HepG2 (cell line): ENCODE data around the gene USP10. TPM values are rescaled to one million over a fixed set of nuclear protein-coding genes. Genes with fewer than 3 reads are reported as not detected.
A peak's percentile ranks its signal among the peaks of the same experiment; 100 is the strongest.

Experiments
- ATAC-seq: fragments of 200-7000 bp; cut with Tn5 transposase; 3 replicates; pipeline ENCODE4 v1.9.1; 2020; ENCODE audit warnings: mild to moderate bottlenecking, moderate library complexity
- BruUV-seq: library from RNA; stranded (reverse); fragments of 400-500 nt; replicated peaks from 2 replicates; lab custom pipeline; 2021; lab: Mats Ljungman, UMichigan
- CTCF ChIA-PET: fragments of 300-600 bp; formaldehyde crosslinking; extraction: SDS; loops from one replicate; lab custom pipeline; 2021; ENCODE audit warnings: low total read pairs, inconsistent platforms, low intra/inter-chr PET ratio; lab: Yijun Ruan, JAX
- POLR2A ChIA-PET: fragments of 350-600 bp; sonication (Branson Sonifier 250); formaldehyde crosslinking; loops from one replicate; lab custom pipeline; 2020; ENCODE audit warnings: antibody characterized with exemption, inconsistent platforms; lab: Yijun Ruan, JAX
- DNase-seq: peaks from one replicate; pipeline ENCODE4 v3.0.0-alpha.2; 2015; ENCODE audit warnings: low spot score
- FAIRE-seq: peaks from 3 replicates; lab custom pipeline; 2011; peaks lifted over from hg19 to GRCh38; lab: Jason Lieb, UNC
- H2AFZ ChIP-seq: one replicate; pipeline ENCODE4 v1.6.1; 2011; ENCODE audit warnings: low read length, inconsistent platforms
- H3K27ac ChIP-seq: fragments of 300-600 bp; 3 replicates; pipeline ENCODE4 v1.8.0; 2011; ENCODE audit warnings: mixed run types, mild to moderate bottlenecking, mixed read lengths, low read length, inconsistent platforms; ENCODE audit not compliant: insufficient read depth; ENCODE audit errors: extremely low read length
- H3K27me3 ChIP-seq, 2 experiments: fragments of 200-600 bp in 1 of 2; 2 replicates in 1 of 2; 3 replicates in 1 of 2; pipeline versions ENCODE4 v1.6.0 to v1.8.0; 2011; ENCODE audit warnings: low read length in 2 of 2, mild to moderate bottlenecking in 2 of 2, moderate library complexity in 2 of 2, inconsistent platforms in 1 of 2; ENCODE audit not compliant: insufficient read depth in 2 of 2, control insufficient read depth in 1 of 2
- H3K36me3 ChIP-seq, 2 experiments: fragments of 200-600 bp in 1 of 2; replicated peaks in 1 of 2; 2 replicates in 1 of 2; 3 replicates in 1 of 2; pipeline versions ENCODE4 v1.5.1 to v1.8.0; 2011; ENCODE audit warnings: low read length in 2 of 2, inconsistent platforms in 1 of 2; ENCODE audit not compliant: insufficient read depth in 2 of 2, control insufficient read depth in 1 of 2
- H3K4me1 ChIP-seq: 2 replicates; pipeline ENCODE4 v1.5.1; 2012; ENCODE audit warnings: low read length, inconsistent platforms; ENCODE audit not compliant: insufficient read depth
- H3K4me2 ChIP-seq: 2 replicates; pipeline ENCODE4 v1.6.0; 2011; ENCODE audit warnings: low read depth, low read length, inconsistent platforms
- H3K4me3 ChIP-seq, 3 experiments: fragments of 200-600 bp in 1 of 3; sonication (generic), shearing (Covaris generic) in 1 of 3; replicated peaks in 1 of 3; 2 replicates each; pipeline ENCODE4 v1.5.1; 2011 to 2016; ENCODE audit warnings: low read length in 3 of 3, inconsistent platforms in 2 of 3, low read depth in 2 of 3, mild to moderate bottlenecking in 2 of 3, control low read depth in 1 of 3, mixed read lengths in 1 of 3; ENCODE audit not compliant: insufficient read depth in 1 of 3
- H3K79me2 ChIP-seq: one replicate; pipeline ENCODE4 v1.6.1; 2011; ENCODE audit warnings: low read length, inconsistent platforms; ENCODE audit not compliant: insufficient read depth
- H3K9ac ChIP-seq: 2 replicates; pipeline ENCODE4 v1.6.0; 2011; ENCODE audit warnings: mild to moderate bottlenecking, low read depth, low read length, inconsistent platforms; ENCODE audit not compliant: insufficient read depth
- H3K9me3 ChIP-seq: 2 replicates; pipeline ENCODE4 v1.5.1; 2012; ENCODE audit warnings: mild to moderate bottlenecking, low read length
- H4K20me1 ChIP-seq: 2 replicates; pipeline ENCODE4 v1.6.0; 2011; ENCODE audit warnings: inconsistent platforms, mild to moderate bottlenecking, low read length, moderate library complexity; ENCODE audit not compliant: insufficient read depth
- DMAP1 ChIP-seq: IDR thresholded peaks from 2 replicates; pipeline ENCODE4 v1.6.1; 2016
- E2F5 ChIP-seq: sonication (generic); formaldehyde crosslinking; conservative IDR thresholded peaks from 2 replicates; pipeline ENCODE4 v1.4.0; 2020; ENCODE audit warnings: missing genetic modification reagents
- MAFF ChIP-seq: IDR thresholded peaks from 2 replicates; pipeline ENCODE4 v1.6.1; 2011; ENCODE audit warnings: low read depth, low read length, improper control_type of control experiment
- MAFK ChIP-seq, 2 experiments: IDR thresholded peaks in 1 of 2; conservative IDR thresholded peaks in 1 of 2; 2 replicates each; pipeline ENCODE4 v1.6.1; 2011; ENCODE audit warnings: improper control_type of control experiment in 2 of 2, low read length in 2 of 2
- MTF2 ChIP-seq: sonication (generic); formaldehyde crosslinking; IDR thresholded peaks from 2 replicates; pipeline ENCODE4 v1.5.0; 2020; ENCODE audit warnings: missing genetic modification reagents, borderline replicate concordance
- NR2F1 ChIP-seq, 2 experiments: fragments of 450-650 bp in 1 of 2; formaldehyde crosslinking in 1 of 2; IDR thresholded peaks; 2 replicates each; pipeline versions ENCODE4 v1.5.0 to v1.6.1; 2016 to 2020; ENCODE audit warnings: mild to moderate bottlenecking in 1 of 2, missing compliant biosample characterization in 1 of 2, missing genetic modification reagents in 1 of 2, moderate library complexity in 1 of 2
- SMC3 ChIP-seq: IDR thresholded peaks from 2 replicates; pipeline ENCODE4 v1.6.1; 2011; ENCODE audit warnings: low read length, improper control_type of control experiment
- ZNF333 ChIP-seq: sonication (generic); formaldehyde crosslinking; IDR thresholded peaks from 2 replicates; pipeline ENCODE4 v1.4.0; 2020; ENCODE audit warnings: mild to moderate bottlenecking, missing genetic modification reagents, borderline replicate concordance
- ZNF512B ChIP-seq: sonication (generic); formaldehyde crosslinking; IDR thresholded peaks from 2 replicates; pipeline ENCODE4 v1.5.1; 2020; ENCODE audit warnings: missing genetic modification reagents, mild to moderate bottlenecking, borderline replicate concordance
- ZNF781 ChIP-seq: sonication (generic); formaldehyde crosslinking; IDR thresholded peaks from 2 replicates; pipeline ENCODE4 v1.5.1; 2020; ENCODE audit warnings: borderline replicate concordance, mild to moderate bottlenecking, missing genetic modification reagents; ENCODE audit errors: not compliant biosample characterization
- WGBS: methylation state at CpG from one replicate; pipeline ENCODE4 v1.1.6; 2017; ENCODE audit warnings: low lambda C conversion rate; 5-methylcytosine and 5-hydroxymethylcytosine counted together
- in situ Hi-C: cut with HindIII; loops from 2 replicates; pipeline ENCODE4 v1.10.0; 2017; ENCODE audit warnings: low pct_unique_long_range_greater_than_20kb; ENCODE audit not compliant: extremely low pct_ligation_motif_present
- intact Hi-C: fragments of 100-400 bp; cut with micrococcal nuclease; formaldehyde crosslinking; loops from one replicate; pipeline ENCODE4 v1.10.0; 2022; ENCODE audit not compliant: unreplicated experiment
- polyA plus RNA-seq, 8 experiments: library from polyadenylated mRNA; depleted of rRNA in 3 of 8; stranded (reverse) in 7 of 8; unstranded in 1 of 8; fragments of >200 nt; fragmentation: Illumina TruSeq in 4 of 8; extraction: Trizol in 4 of 8; gene quantifications; 2 replicates each; pipeline versions ENCODE4 v1.2.1 to v1.2.3, GENCODE V29; 2011 to 2016; ENCODE audit warnings: low read depth in 4 of 8, missing spikeins in 1 of 8, mixed read lengths in 1 of 8; ENCODE audit not compliant: insufficient read depth in 1 of 8
- total RNA-seq, 5 experiments: library from RNA; depleted of rRNA; stranded (reverse); fragments of >200 nt; fragmentation: Illumina TruSeq; extraction: Trizol; gene quantifications; 2 replicates each; pipeline ENCODE4 v1.2.3, GENCODE V29; 2016; ENCODE audit warnings: low read depth in 1 of 5
- TF ChIP-seq, protein P1 (sequence below): conservative IDR thresholded peaks from 2 replicates; pipeline ENCODE4 v1.6.1; 2018; ENCODE audit warnings: missing genetic modification reagents
- TF ChIP-seq, protein P2 (sequence below), 2 experiments: IDR thresholded peaks; 2 replicates each; pipeline ENCODE4 v1.6.1; 2011 to 2012; ENCODE audit warnings: low read length in 2 of 2, borderline replicate concordance in 1 of 2, low read depth in 1 of 2, mild to moderate bottlenecking in 1 of 2, moderate library complexity in 1 of 2

USP10 gene
- total and polyA plus RNA-seq, 2 of the 13 experiments (the other 11 are each of a cell fraction or from before 2014, with no cell fraction given), result 79.1 to 122 TPM

DNA sequence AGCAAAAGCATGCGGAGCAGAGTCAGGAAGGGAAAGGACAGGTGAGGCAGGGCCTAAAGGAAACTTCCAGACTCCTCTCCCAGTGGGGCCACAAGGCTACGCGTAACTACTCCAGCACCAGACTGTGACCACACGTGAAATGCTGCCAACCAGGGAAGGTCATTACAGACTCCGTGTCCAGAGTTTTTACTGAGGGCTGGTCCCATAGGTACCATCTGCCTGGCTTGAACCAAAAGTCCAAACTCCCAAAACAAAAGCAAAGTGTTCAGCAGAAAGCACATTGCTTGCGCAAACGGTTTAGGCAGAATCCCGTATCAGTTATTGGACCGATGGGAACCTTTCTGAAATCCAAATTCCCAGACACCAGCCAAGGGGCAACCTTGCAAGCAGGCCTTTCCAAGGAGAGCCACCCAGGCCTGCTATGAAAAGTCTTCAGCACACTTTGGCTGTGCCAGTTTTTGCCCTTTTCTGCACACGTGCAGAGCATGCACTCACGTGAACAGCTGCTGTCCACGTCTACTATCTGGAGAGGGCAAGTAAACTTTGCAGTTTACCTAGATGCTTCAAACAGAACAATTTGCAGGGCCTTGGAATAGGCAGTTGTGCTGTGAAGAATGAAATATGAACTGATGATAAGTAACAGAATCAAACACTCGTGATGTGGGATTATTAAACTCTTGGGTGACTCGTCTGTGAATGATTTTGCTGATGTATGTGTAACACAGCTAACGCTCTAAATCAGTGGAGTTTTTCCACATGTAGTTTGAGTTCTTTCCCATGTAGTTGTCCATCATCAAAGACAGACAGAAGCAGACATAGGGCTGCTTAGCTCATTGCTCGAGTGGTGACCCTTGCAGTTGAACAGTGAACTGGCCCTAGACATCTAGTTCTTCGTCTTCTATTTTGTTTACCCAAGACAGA, 61.9 kb downstream of the USP10 start:
- WGBS, result 97% methylated on average over 17 of the region's 17 CpGs
- FAIRE-seq (no peak), ATAC-seq (no peak), DNase-seq (no peak)
- H3K27me3 ChIP-seq, result no peaks in the 10 kb centered on the region
- no peak overlapping the region for H2AFZ ChIP-seq
- no peak overlapping the region for H3K27ac ChIP-seq
- BruUV-seq, result no TSS peak
- H3K9me3 ChIP-seq, result no peaks in the 10 kb centered on the region
- in situ Hi-C loops (no loop called here), intact Hi-C loops (no loop called here)
- TF ChIP-seq NR2F1 (CRISPR knock-in tag; IDR thresholded peaks at IDR 0.05) (no peak), ZNF781 (CRISPR knock-in tag) (no peak), SMC3 (no peak), MTF2 (CRISPR knock-in tag) (no peak), MAFK (conservative IDR thresholded peaks at IDR 0.05 in 1 of 2, IDR thresholded peaks at IDR 0.05 in 1 of 2; ENCODE audit: low read length in 2 of 2) (peak; percentile 31 to 59; a peak in 2 of 4 replicates), ZNF333 (CRISPR knock-in tag) (no peak), MAFF (peak; percentile 39; the same call in 1 of the 2 replicates), DMAP1 (CRISPR knock-in tag) (no peak), ZNF512B (CRISPR knock-in tag) (no peak), E2F5 (CRISPR knock-in tag) (no peak)
- TF ChIP-seq, protein P1, sequence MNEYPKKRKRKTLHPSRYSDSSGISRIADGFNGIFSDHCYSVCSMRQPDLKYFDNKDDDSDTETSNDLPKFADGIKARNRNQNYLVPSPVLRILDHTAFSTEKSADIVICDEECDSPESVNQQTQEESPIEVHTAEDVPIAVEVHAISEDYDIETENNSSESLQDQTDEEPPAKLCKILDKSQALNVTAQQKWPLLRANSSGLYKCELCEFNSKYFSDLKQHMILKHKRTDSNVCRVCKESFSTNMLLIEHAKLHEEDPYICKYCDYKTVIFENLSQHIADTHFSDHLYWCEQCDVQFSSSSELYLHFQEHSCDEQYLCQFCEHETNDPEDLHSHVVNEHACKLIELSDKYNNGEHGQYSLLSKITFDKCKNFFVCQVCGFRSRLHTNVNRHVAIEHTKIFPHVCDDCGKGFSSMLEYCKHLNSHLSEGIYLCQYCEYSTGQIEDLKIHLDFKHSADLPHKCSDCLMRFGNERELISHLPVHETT (CRISPR knock-in tag), result no peak
- TF ChIP-seq, protein P2, sequence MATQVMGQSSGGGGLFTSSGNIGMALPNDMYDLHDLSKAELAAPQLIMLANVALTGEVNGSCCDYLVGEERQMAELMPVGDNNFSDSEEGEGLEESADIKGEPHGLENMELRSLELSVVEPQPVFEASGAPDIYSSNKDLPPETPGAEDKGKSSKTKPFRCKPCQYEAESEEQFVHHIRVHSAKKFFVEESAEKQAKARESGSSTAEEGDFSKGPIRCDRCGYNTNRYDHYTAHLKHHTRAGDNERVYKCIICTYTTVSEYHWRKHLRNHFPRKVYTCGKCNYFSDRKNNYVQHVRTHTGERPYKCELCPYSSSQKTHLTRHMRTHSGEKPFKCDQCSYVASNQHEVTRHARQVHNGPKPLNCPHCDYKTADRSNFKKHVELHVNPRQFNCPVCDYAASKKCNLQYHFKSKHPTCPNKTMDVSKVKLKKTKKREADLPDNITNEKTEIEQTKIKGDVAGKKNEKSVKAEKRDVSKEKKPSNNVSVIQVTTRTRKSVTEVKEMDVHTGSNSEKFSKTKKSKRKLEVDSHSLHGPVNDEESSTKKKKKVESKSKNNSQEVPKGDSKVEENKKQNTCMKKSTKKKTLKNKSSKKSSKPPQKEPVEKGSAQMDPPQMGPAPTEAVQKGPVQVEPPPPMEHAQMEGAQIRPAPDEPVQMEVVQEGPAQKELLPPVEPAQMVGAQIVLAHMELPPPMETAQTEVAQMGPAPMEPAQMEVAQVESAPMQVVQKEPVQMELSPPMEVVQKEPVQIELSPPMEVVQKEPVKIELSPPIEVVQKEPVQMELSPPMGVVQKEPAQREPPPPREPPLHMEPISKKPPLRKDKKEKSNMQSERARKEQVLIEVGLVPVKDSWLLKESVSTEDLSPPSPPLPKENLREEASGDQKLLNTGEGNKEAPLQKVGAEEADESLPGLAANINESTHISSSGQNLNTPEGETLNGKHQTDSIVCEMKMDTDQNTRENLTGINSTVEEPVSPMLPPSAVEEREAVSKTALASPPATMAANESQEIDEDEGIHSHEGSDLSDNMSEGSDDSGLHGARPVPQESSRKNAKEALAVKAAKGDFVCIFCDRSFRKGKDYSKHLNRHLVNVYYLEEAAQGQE (IDR thresholded peaks at IDR 0.05; ENCODE audit: borderline replicate concordance in 1 of 2, low read depth in 1 of 2, low read length in 2 of 2), result no peak
- H3K4me3 ChIP-seq, result no peak overlapping the region
- ChIA-PET CTCF (no interaction called here), POLR2A (no interaction called here)
- H3K79me2 ChIP-seq, result peaks cover 42% of the 10 kb centered on the region
- no peak overlapping the region for H3K4me2 ChIP-seq
- peaks cover 37 to 83% of the 10 kb centered on the region in 2 experiments for H3K36me3 ChIP-seq
- no peak overlapping the region for H3K9ac ChIP-seq
- H4K20me1 ChIP-seq, result peaks cover 39% of the 10 kb centered on the region
- H3K4me1 ChIP-seq, result peaks cover 27% of the 10 kb centered on the region
